Activated CD4-positive, alpha-beta T cell treated with anti-CD3 and anti-CD28 coated beads for 36 hours (primary cell): ENCODE results near the gene CLEC16A. TPM values are rescaled to one million over a fixed set of nuclear protein-coding genes. Genes with fewer than 3 reads are reported as not detected.

Source experiments
- ATAC-seq: fragments of 200-7000 bp; cut with Tn5 transposase; one replicate; pipeline ENCODE4 v1.10.0; 2021; ENCODE audit warnings: mild to moderate bottlenecking, moderate library complexity
- CTCF ChIA-PET: fragments of 350-600 bp; sonication (Branson Sonifier 250); formaldehyde crosslinking; loops from one replicate; lab custom pipeline; 2021; ENCODE audit warnings: antibody characterized with exemption; lab: Charles Lee
- POLR2A ChIA-PET: fragments of 350-600 bp; sonication (Branson Sonifier 250); formaldehyde crosslinking; loops from one replicate; lab custom pipeline; 2021; ENCODE audit warnings: antibody characterized with exemption, inconsistent platforms; lab: Charles Lee
- DNase-seq: peaks from one replicate; pipeline ENCODE4 v3.0.0-alpha.2; 2020
- H3K27ac Mint-ChIP-seq: one replicate; pipeline ENCODE4 v1.8.0; 2021; ENCODE audit warnings: mixed read lengths
- H3K27me3 Mint-ChIP-seq: one replicate; pipeline ENCODE4 v1.8.0; 2021; ENCODE audit warnings: mixed read lengths
- H3K36me3 Mint-ChIP-seq: one replicate; pipeline ENCODE4 v1.8.0; 2021; ENCODE audit warnings: low read depth, mixed read lengths
- H3K4me1 Mint-ChIP-seq: one replicate; pipeline ENCODE4 v1.8.0; 2021; ENCODE audit warnings: mixed read lengths
- H3K4me3 Mint-ChIP-seq: one replicate; pipeline ENCODE4 v1.8.0; 2021; ENCODE audit warnings: mild to moderate bottlenecking, moderate library complexity, mixed read lengths
- H3K9me3 Mint-ChIP-seq: one replicate; pipeline ENCODE4 v1.8.0; 2021; ENCODE audit warnings: low read depth, mixed read lengths
- intact Hi-C, 2 experiments: fragments of 100-400 bp; cut with DNase I in 1 of 2; cut with micrococcal nuclease in 1 of 2; formaldehyde crosslinking; loops; one replicate each; pipeline versions ENCODE4 v1.14.2 to v1.15.1; 2022 to 2024; cut with DNase I, micrococcal nuclease
- total RNA-seq, 2 experiments: library from RNA; stranded (reverse); gene quantifications; one replicate each; pipeline ENCODE4 v1.2.3, GENCODE V29; 2021

The CLEC16A gene
- total RNA-seq, 2 experiments from 2014 or later: 23.5 to 25.4 TPM

DNA sequence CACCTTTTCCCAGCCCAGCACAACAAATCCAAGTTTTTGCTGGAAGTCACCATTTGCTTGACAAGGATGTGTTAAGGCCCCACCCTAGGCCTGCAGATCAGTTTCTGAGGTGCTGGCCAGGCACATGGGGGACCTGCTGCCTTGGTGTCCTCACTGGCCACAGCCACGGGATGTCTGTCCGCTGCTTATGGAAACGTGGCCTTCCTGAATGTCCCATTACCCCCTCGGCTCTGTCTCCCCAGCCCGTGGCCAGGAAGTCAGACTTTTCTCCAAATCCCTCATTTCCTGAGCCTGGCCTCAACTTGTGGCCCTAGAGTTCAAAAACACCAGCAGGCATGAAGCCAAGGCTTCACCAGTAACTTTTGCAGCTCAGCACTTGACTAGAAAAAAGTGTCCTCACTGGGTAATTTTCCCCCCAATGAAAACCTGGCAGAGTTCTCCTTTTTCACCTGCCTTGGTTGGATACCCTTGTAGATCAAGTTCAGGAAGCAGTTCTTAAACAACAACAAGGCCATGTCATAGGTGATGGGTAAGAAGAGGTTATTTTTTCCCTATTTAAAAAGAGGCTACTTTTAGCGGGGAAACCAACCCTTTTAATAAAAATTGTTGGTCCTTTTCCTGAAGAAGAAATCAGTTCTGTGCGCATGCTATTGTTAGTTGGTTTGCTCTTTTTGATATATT lies 230.9 kb downstream of the CLEC16A start:
- peaks cover 36% of the 10 kb centered on the region for H3K36me3 Mint-ChIP-seq
- ChIA-PET POLR2A (interaction anchor here (0.7 kb wide), 1 partner anchor 224 kb away, joined by 4 read pairs; no protein-coding TSS in a partner anchor), CTCF (no interaction called here)
- peaks cover 36% of the 10 kb centered on the region for H3K4me1 Mint-ChIP-seq
- intact Hi-C loops: loop anchor here in 1 of 2 experiments (5.0 kb wide), 1 partner anchor 47 kb away; no protein-coding TSS in a partner anchor
- H3K27me3 Mint-ChIP-seq: no peaks in the 10 kb centered on the region
- no peaks in the 10 kb centered on the region for H3K9me3 Mint-ChIP-seq
- peak overlapping the region; percentile 90 for H3K27ac Mint-ChIP-seq
- H3K4me3 Mint-ChIP-seq: no peak overlapping the region
- DNase-seq: no peak
- ATAC-seq: no peak

GRCh38 chr16:11175787-11176341 lies 231.5 kb downstream of the CLEC16A start:
- no peaks in the 10 kb centered on the region for H3K9me3 Mint-ChIP-seq
- no peaks in the 10 kb centered on the region for H3K27me3 Mint-ChIP-seq

GRCh38 chr16:11177578-11178160 lies 233.3 kb downstream of the CLEC16A start:
- no peak for DNase-seq
- CTCF ChIA-PET: interaction anchor here (0.6 kb wide), 1 partner anchor 82 kb away, joined by 4 read pairs; no protein-coding TSS in a partner anchor
- Mint-ChIP-seq H3K4me1 (peaks cover 51% of the 10 kb centered on the region), H3K27ac (peak overlapping the region; percentile 13), H3K27me3 (no peaks in the 10 kb centered on the region), H3K36me3 (peaks cover 41% of the 10 kb centered on the region), H3K9me3 (no peaks in the 10 kb centered on the region), H3K4me3 (no peak overlapping the region)
- intact Hi-C loops: loop anchor here in 1 of 2 experiments (2.0 to 5.0 kb wide), 2 partner anchors 45 to 75 kb away; no protein-coding TSS in a partner anchor
- no peak for ATAC-seq
- POLR2A ChIA-PET: interaction anchor here (0.6 kb wide), 1 partner anchor 199 kb away, joined by 4 read pairs; no protein-coding TSS in a partner anchor

More at GRCh38 chr16:11175787-11176341, 231.5 kb downstream of the CLEC16A start:
- Mint-ChIP-seq H3K4me3 (no peak overlapping the region), H3K4me1 (peaks cover 41% of the 10 kb centered on the region), H3K27ac (peak overlapping the region; percentile 90), H3K36me3 (peaks cover 40% of the 10 kb centered on the region)
- peak; percentile 68 for DNase-seq
- CTCF ChIA-PET: no interaction called here
- peak; percentile 86 for ATAC-seq
- intact Hi-C loops: loop anchor here in 1 of 2 experiments (2.0 to 5.0 kb wide), 2 partner anchors 46 to 77 kb away; no protein-coding TSS in a partner anchor
- POLR2A ChIA-PET: interaction anchor here (0.7 to 1.0 kb wide), 2 partner anchors 37 to 57 kb away, joined by 3 read pairs; no protein-coding TSS in a partner anchor

GRCh38 chr16:11178424-11178823 lies 234.1 kb downstream of the CLEC16A start:
- ATAC-seq: no peak
- Mint-ChIP-seq H3K27me3 (no peaks in the 10 kb centered on the region), H3K36me3 (peaks cover 41% of the 10 kb centered on the region), H3K4me3 (no peak overlapping the region), H3K9me3 (no peaks in the 10 kb centered on the region), H3K4me1 (peaks cover 52% of the 10 kb centered on the region), H3K27ac (no peak overlapping the region)
- DNase-seq: no peak
- intact Hi-C loops: loop anchor here in 1 of 2 experiments (5.0 kb wide), 1 partner anchor 44 kb away; no protein-coding TSS in a partner anchor
- POLR2A ChIA-PET: no interaction called here
- CTCF ChIA-PET: no interaction called here

DNA sequence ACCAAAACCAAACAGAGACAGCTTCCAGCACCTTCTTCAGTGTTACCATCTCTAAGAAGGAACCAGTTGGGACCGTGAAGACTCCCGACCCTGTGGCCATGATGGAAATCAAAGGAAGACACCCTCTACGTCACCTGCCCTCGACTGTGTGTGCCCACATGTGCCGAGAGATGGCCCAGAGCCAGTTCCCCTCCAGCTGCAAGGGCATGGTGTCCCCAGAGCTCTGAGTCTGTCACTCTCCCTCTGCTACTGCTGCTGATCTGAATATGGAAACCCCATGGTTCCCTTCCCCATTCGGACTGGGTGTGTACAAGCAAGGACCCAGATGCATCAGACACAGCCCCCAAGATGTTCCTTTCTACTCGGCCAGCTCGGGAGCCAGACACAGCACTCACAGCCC lies 235.2 kb downstream of the CLEC16A start:
- ChIA-PET POLR2A (no interaction called here), CTCF (no interaction called here)
- Mint-ChIP-seq H3K27ac (peak overlapping the region; percentile 73), H3K27me3 (no peaks in the 10 kb centered on the region), H3K36me3 (peaks cover 33% of the 10 kb centered on the region), H3K4me1 (peaks cover 57% of the 10 kb centered on the region), H3K9me3 (no peaks in the 10 kb centered on the region), H3K4me3 (no peak overlapping the region)
- DNase-seq: no peak
- ATAC-seq: no peak
- intact Hi-C loops: loop anchor here in 1 of 2 experiments (5.0 kb wide), 1 partner anchor 43 kb away; no protein-coding TSS in a partner anchor

DNA sequence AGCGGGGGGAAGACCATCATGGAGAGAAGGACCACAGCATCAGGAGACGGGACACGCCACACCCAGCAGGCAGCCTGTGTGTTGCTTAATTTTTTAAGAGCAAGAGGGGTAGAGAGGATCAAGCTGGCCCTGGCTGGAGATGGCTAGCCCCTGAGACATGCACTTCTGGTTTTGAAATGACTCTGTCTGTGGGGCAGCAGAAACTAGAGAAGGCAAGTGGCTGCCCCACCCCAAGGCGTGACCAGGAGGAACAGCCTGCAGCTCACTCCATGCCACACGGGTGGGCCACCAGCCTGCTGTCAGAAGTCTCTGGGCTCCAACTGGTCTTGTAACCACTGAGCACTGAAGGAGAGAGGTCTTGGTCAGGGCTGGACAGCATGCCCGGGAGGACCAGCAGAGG lies 236.1 kb downstream of the CLEC16A start:
- POLR2A ChIA-PET: no interaction called here
- no peak for ATAC-seq
- peaks cover 25% of the 10 kb centered on the region for H3K36me3 Mint-ChIP-seq

DNA sequence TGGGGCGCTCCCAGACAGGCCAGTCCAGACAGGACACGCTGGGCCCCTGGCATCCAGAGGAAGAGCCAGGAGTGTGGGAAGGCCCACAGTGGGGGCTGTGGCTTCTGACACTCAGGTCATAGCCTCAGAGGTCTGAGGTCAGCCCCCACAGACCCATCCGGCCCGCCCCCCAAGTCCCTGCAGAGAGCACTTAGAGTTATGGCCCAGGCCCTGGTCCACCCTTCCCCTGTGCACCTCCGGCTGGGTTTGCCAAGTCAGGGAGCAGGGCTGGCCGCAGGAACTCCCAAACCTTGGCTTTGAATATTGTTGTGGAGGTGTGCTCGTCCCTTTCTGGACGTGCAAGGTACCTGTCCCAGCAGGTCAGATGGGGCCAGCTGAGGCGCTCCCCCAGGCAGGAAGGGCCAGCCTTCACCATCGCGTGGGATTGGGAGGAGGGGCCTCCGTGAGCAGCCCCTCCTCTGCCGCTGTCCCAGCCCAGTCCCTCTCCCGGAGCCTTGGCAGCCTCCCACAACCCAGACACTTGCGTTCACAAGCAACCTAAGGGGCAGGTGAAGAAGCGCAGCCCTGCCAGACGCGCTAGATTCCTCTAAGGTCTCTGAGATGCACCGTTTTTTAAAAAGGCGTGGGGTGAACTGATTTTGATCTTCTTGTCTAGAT lies 237.0 kb downstream of the CLEC16A start:
- DNase-seq: no peak
- H3K27me3 Mint-ChIP-seq: no peaks in the 10 kb centered on the region
- peaks cover 25% of the 10 kb centered on the region for H3K36me3 Mint-ChIP-seq
- ATAC-seq: no peak
- no peaks in the 10 kb centered on the region for H3K9me3 Mint-ChIP-seq
- no peak overlapping the region for H3K4me3 Mint-ChIP-seq
- intact Hi-C loops: no loop called here
- ChIA-PET CTCF (no interaction called here), POLR2A (interaction anchor here (0.9 kb wide), 1 partner anchor 129 kb away, joined by 3 read pairs; no protein-coding TSS in a partner anchor)
- peak overlapping the region; percentile 76 for H3K27ac Mint-ChIP-seq
- peaks cover 46% of the 10 kb centered on the region for H3K4me1 Mint-ChIP-seq

More for the DNA sequence above, 236.1 kb downstream of the CLEC16A start:
- DNase-seq: no peak
- Mint-ChIP-seq H3K4me1 (peaks cover 54% of the 10 kb centered on the region), H3K27me3 (no peaks in the 10 kb centered on the region), H3K4me3 (no peak overlapping the region), H3K9me3 (no peaks in the 10 kb centered on the region), H3K27ac (peak overlapping the region; percentile 73)
- intact Hi-C loops: no loop called here
- CTCF ChIA-PET: interaction anchor here (0.7 kb wide), 1 partner anchor 14 kb away, joined by 3 read pairs; no protein-coding TSS in a partner anchor

DNA sequence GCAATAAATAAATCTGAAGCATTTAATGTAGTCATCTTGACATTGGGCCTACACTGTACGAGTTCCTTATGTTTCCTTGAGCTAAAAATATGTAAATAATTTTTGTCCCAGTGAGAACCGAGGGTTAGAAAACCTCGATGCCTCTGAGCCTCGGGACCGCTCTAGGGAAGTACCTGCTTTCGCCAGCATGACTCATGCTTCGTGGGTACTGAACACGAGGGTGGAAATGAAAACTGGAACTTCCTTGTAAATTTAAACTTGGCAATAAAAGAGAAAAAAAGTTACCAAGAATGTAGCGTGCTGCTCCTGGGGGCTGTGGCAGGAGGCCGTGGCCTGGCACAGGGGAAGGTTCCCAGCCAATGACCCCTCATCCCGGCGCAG lies 237.5 kb downstream of the CLEC16A start:
- Mint-ChIP-seq H3K4me3 (no peak overlapping the region), H3K36me3 (peaks cover 25% of the 10 kb centered on the region), H3K27me3 (no peaks in the 10 kb centered on the region), H3K27ac (peak overlapping the region; percentile 76), H3K4me1 (peaks cover 40% of the 10 kb centered on the region), H3K9me3 (no peaks in the 10 kb centered on the region)
- intact Hi-C loops: loop anchor here in 1 of 2 experiments (2.0 kb wide), 1 partner anchor 43 kb away; no protein-coding TSS in a partner anchor
- ChIA-PET POLR2A (interaction anchor here (0.9 kb wide), 1 partner anchor 130 kb away, joined by 3 read pairs; no protein-coding TSS in a partner anchor), CTCF (no interaction called here)
- ATAC-seq (peak; percentile 69), DNase-seq (peak; percentile 60)

DNA sequence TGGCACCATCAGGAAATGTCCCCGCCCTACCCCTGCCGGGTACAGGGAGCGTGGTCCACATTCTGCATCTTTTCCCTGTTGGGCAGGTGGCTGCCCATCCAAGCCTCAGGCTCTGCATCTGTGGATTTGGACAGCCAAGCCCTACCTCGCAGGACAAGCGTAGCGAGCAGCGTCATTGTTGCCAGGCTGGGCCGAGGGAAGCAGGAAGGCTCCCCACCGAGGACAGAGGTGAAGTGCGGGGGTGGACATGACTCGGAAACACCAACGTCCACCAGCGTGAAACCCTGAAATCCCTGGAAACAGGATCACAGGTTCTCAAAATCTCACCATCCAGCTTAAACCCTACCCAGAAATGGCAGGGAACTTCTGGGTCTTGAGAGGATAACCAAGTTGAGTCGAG lies 238.0 kb downstream of the CLEC16A start:
- ATAC-seq (no peak), DNase-seq (no peak)
- intact Hi-C loops: loop anchor here in 1 of 2 experiments (2.0 kb wide), 1 partner anchor 42 kb away; no protein-coding TSS in a partner anchor
- Mint-ChIP-seq H3K27ac (peak overlapping the region; percentile 76), H3K4me1 (peaks cover 38% of the 10 kb centered on the region), H3K36me3 (peaks cover 25% of the 10 kb centered on the region), H3K4me3 (no peak overlapping the region), H3K27me3 (no peaks in the 10 kb centered on the region), H3K9me3 (no peaks in the 10 kb centered on the region)
- CTCF ChIA-PET: interaction anchor here (1.0 kb wide), 1 partner anchor 174 kb away, joined by 4 read pairs; no protein-coding TSS in a partner anchor
- POLR2A ChIA-PET: interaction anchor here (0.7 to 0.9 kb wide), 2 partner anchors 23 to 130 kb away, joined by 3 read pairs; no protein-coding TSS in a partner anchor

GRCh38 chr16:11183035-11183812 lies 238.9 kb downstream of the CLEC16A start:
- CTCF ChIA-PET: interaction anchor here (1.0 to 1.3 kb wide), 2 partner anchors 42 to 173 kb away, joined by 3 to 4 read pairs; no protein-coding TSS in a partner anchor
- Mint-ChIP-seq H3K9me3 (no peaks in the 10 kb centered on the region), H3K36me3 (peaks cover 25% of the 10 kb centered on the region), H3K4me1 (peaks cover 36% of the 10 kb centered on the region), H3K27ac (peak overlapping the region; percentile 72), H3K4me3 (no peak overlapping the region), H3K27me3 (no peaks in the 10 kb centered on the region)
- intact Hi-C loops: loop anchor here in 1 of 2 experiments (2.0 kb wide), 1 partner anchor 42 kb away; no protein-coding TSS in a partner anchor
- no peak for ATAC-seq
- DNase-seq: no peak
- POLR2A ChIA-PET: interaction anchor here (0.6 to 0.7 kb wide), 2 partner anchors 22 to 171 kb away, joined by 3 read pairs; no protein-coding TSS in a partner anchor
